SK-N-MC (cell line): ENCODE data around the gene ATP5MC3.
A peak's percentile ranks its signal among the peaks of the same experiment; 100 is the strongest.
"Not testable (repeated sequence)": the region's sequence is repeated elsewhere in the genome, so short reads cannot be mapped to it uniquely, and the experiment has no call there.

Source experiments
- DNase-seq: peaks from one replicate; pipeline ENCODE4 v3.0.0-alpha.2; 2011; ENCODE audit warnings: low read depth, low spot score
- H3K27ac ChIP-seq: fragments of 200-600 bp; sonication (generic); 2 replicates; pipeline ENCODE4 v1.5.1; 2016; ENCODE audit warnings: mixed run types
- H3K36me3 ChIP-seq: fragments of 200-600 bp; sonication (generic); 2 replicates; pipeline ENCODE4 v1.6.1; 2017; ENCODE audit warnings: antibody characterized with exemption, low read length, mixed read lengths; ENCODE audit not compliant: insufficient read depth
- H3K4me3 ChIP-seq: fragments of 200-600 bp; sonication (generic); 2 replicates; pipeline ENCODE4 v1.5.1; 2016
- H3K9ac ChIP-seq: fragments of 200-600 bp; sonication (generic); 2 replicates; pipeline ENCODE4 v1.8.0; 2017; ENCODE audit warnings: mixed run types, mixed read lengths; ENCODE audit not compliant: insufficient read length
- H3K9me3 ChIP-seq: fragments of 200-600 bp; sonication (generic); 2 replicates; pipeline ENCODE4 v1.6.1; 2017; ENCODE audit warnings: low read depth, mild to moderate bottlenecking, antibody characterized with exemption, low read length, moderate library complexity, mixed read lengths
- EZH2 ChIP-seq: fragments of 200-600 bp; sonication (generic); IDR thresholded peaks from one replicate; pipeline ENCODE4 v1.6.1; 2017; ENCODE audit warnings: antibody characterized with exemption
- FOXP2 ChIP-seq: optimal IDR thresholded peaks from 2 replicates; pipeline ENCODE3; 2011; ENCODE audit warnings: mild to moderate bottlenecking, moderate library complexity; ENCODE audit not compliant: insufficient read depth; ENCODE audit errors: extremely low read length, control extremely low read depth
- POLR2AphosphoS5 ChIP-seq: IDR thresholded peaks from 2 replicates; pipeline ENCODE4 v1.6.1; 2012; ENCODE audit warnings: mild to moderate bottlenecking, low read depth, low read length, borderline replicate concordance

The ATP5MC3 gene

GRCh38 chr2:175181104-175181876 lies at the start of gene ATP5MC3:
TSS of gene ATP5MC3 (minus strand) at chr2:175181710. CDS start at chr2:175181393, 317 bp downstream.
- H3K36me3 ChIP-seq = peaks cover 43% of the 10 kb centered on the region

GRCh38 chr2:175228601-175229000 lies 47.1 kb upstream of the ATP5MC3 start:
- not testable (repeated sequence) for H3K9ac ChIP-seq, DNase-seq, H3K27ac ChIP-seq, H3K36me3 ChIP-seq, H3K9me3 ChIP-seq, H3K4me3 ChIP-seq

More at GRCh38 chr2:175181104-175181876, at the start of gene ATP5MC3:
- peak within 1 kb of the TSS; percentile 83 for H3K27ac ChIP-seq
- H3K9me3 ChIP-seq = no peaks in the 10 kb centered on the region
- peak; percentile 88 for DNase-seq
- H3K4me3 ChIP-seq = peak within 1 kb of the TSS; percentile 98
- H3K9ac ChIP-seq = peak within 1 kb of the TSS; percentile 99
- TF ChIP-seq FOXP2 = peak; percentile 67
- peak; percentile 99 for TF ChIP-seq POLR2AphosphoS5
- no peak for TF ChIP-seq EZH2

GRCh38 chr2:175228179-175228578 lies 46.7 kb upstream of the ATP5MC3 start:
- no peaks in the 10 kb centered on the region for H3K9me3 ChIP-seq
- no peak overlapping the region for H3K27ac ChIP-seq
- no peaks in the 10 kb centered on the region for H3K36me3 ChIP-seq
- DNase-seq = no peak
- TF ChIP-seq EZH2 (no peak), POLR2AphosphoS5 (no peak), FOXP2 (no peak)
- H3K9ac ChIP-seq = no peak overlapping the region
- H3K4me3 ChIP-seq = no peak overlapping the region

- no peak for DNase-seq
- Histone ChIP-seq H3K9ac (no peak overlapping the region), H3K27ac (no peak overlapping the region), H3K36me3 (no peaks in the 10 kb centered on the region), H3K9me3 (no peaks in the 10 kb centered on the region), H3K4me3 (no peak overlapping the region)
- TF ChIP-seq FOXP2 = no peak
Measured at GRCh38 chr2:175227393-175227792, 45.9 kb upstream of the ATP5MC3 start.

GRCh38 chr2:175220075-175220474 lies 38.6 kb upstream of the ATP5MC3 start:
- no peak overlapping the region for H3K27ac ChIP-seq
- H3K36me3 ChIP-seq = no peaks in the 10 kb centered on the region
- H3K4me3 ChIP-seq = no peak overlapping the region; the same call in 1 of the 2 replicates
- no peak for DNase-seq
- H3K9me3 ChIP-seq = no peaks in the 10 kb centered on the region
- no peak for TF ChIP-seq EZH2
- no peak for TF ChIP-seq POLR2AphosphoS5
- TF ChIP-seq FOXP2 = no peak
- no peak overlapping the region for H3K9ac ChIP-seq

- Histone ChIP-seq H3K9ac (no peak overlapping the region), H3K36me3 (no peaks in the 10 kb centered on the region), H3K9me3 (no peaks in the 10 kb centered on the region), H3K27ac (no peak overlapping the region), H3K4me3 (no peak overlapping the region)
- no peak for TF ChIP-seq POLR2AphosphoS5
- TF ChIP-seq EZH2 = no peak
- no peak for TF ChIP-seq FOXP2
- no peak for DNase-seq
Measured at GRCh38 chr2:175218551-175218950, 37.0 kb upstream of the ATP5MC3 start.

- no peak for TF ChIP-seq FOXP2
- TF ChIP-seq EZH2 = no peak
- no peak for TF ChIP-seq POLR2AphosphoS5
- no peak for DNase-seq
Measured at GRCh38 chr2:175207741-175208438, 26.4 kb upstream of the ATP5MC3 start.

GRCh38 chr2:175206866-175207265 lies 25.4 kb upstream of the ATP5MC3 start:
- Histone ChIP-seq H3K27ac (no peak overlapping the region), H3K9me3 (no peaks in the 10 kb centered on the region), H3K9ac (no peak overlapping the region), H3K36me3 (no peaks in the 10 kb centered on the region), H3K4me3 (no peak overlapping the region)
- no peak for TF ChIP-seq FOXP2
- no peak for TF ChIP-seq POLR2AphosphoS5
- TF ChIP-seq EZH2 = no peak
- DNase-seq = no peak

More at GRCh38 chr2:175207741-175208438, 26.4 kb upstream of the ATP5MC3 start:
- Histone ChIP-seq H3K9me3 (no peaks in the 10 kb centered on the region), H3K4me3 (no peak overlapping the region), H3K27ac (no peak overlapping the region), H3K36me3 (no peaks in the 10 kb centered on the region), H3K9ac (no peak overlapping the region)

GRCh38 chr2:175205523-175205922 lies 24.0 kb upstream of the ATP5MC3 start:
- DNase-seq = no peak
- TF ChIP-seq EZH2 (no peak), POLR2AphosphoS5 (no peak), FOXP2 (no peak)
- Histone ChIP-seq H3K9me3 (no peaks in the 10 kb centered on the region), H3K36me3 (no peaks in the 10 kb centered on the region), H3K27ac (no peak overlapping the region), H3K9ac (no peak overlapping the region), H3K4me3 (no peak overlapping the region)
